ENCODE measurements around the gene SLX9.

SLX9 gene

DNA sequence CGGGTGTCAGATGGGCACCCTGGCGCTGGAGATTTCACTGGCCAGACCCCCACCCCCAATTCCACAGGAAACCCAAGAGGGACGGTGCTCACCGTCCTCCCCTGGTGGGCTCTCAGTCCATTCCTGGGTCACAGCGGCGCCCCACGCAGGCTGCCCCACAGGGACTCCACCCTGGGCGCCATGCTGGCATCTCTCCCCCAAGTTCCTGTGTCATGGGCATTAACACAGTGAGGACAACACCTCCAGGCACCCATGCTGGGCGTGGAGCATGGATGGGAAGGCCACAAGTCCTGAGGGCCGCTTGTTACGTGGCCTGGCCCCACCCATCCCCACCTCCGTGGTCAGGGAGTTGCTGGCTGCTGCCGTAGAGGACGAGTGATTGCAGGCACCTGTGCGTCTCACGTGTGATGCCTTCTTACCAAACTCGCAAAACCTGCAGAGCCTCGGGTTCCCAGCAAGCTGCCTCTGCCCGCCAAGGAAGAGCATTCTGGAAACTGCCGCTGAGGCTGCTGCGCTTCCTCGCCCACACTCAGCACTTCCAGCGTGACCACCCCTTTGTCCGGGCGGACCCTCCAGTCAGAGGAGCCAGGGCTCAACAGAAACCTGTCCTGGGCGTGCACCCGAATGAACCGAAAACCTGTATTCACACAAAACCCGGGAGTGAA is 60.3 kb downstream of the SLX9 start:
- no peak for DNase-seq (ENCODE audit: low read depth in 1 of 2, low spot score in 1 of 2)
- Histone ChIP-seq H3K4me3 (replicated peaks; ENCODE audit: insufficient read depth, low read length) (no peak overlapping the region), H3K27me3 (ENCODE audit: insufficient read depth, poor library complexity, severe bottlenecking) (no peaks in the 10 kb centered on the region), H3K27ac (replicated peaks) (no peak overlapping the region)
- no peak for TF ChIP-seq POLR2AphosphoS5 (IDR thresholded peaks at IDR 0.05; ENCODE audit: low read depth)
- TF ChIP-seq GABPA (IDR thresholded peaks at IDR 0.05; ENCODE audit: low read depth), result no peak
- TF ChIP-seq, protein P1, sequence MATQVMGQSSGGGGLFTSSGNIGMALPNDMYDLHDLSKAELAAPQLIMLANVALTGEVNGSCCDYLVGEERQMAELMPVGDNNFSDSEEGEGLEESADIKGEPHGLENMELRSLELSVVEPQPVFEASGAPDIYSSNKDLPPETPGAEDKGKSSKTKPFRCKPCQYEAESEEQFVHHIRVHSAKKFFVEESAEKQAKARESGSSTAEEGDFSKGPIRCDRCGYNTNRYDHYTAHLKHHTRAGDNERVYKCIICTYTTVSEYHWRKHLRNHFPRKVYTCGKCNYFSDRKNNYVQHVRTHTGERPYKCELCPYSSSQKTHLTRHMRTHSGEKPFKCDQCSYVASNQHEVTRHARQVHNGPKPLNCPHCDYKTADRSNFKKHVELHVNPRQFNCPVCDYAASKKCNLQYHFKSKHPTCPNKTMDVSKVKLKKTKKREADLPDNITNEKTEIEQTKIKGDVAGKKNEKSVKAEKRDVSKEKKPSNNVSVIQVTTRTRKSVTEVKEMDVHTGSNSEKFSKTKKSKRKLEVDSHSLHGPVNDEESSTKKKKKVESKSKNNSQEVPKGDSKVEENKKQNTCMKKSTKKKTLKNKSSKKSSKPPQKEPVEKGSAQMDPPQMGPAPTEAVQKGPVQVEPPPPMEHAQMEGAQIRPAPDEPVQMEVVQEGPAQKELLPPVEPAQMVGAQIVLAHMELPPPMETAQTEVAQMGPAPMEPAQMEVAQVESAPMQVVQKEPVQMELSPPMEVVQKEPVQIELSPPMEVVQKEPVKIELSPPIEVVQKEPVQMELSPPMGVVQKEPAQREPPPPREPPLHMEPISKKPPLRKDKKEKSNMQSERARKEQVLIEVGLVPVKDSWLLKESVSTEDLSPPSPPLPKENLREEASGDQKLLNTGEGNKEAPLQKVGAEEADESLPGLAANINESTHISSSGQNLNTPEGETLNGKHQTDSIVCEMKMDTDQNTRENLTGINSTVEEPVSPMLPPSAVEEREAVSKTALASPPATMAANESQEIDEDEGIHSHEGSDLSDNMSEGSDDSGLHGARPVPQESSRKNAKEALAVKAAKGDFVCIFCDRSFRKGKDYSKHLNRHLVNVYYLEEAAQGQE (IDR thresholded peaks at IDR 0.05; ENCODE audit: insufficient replicate concordance, low read depth), result no peak

DNA sequence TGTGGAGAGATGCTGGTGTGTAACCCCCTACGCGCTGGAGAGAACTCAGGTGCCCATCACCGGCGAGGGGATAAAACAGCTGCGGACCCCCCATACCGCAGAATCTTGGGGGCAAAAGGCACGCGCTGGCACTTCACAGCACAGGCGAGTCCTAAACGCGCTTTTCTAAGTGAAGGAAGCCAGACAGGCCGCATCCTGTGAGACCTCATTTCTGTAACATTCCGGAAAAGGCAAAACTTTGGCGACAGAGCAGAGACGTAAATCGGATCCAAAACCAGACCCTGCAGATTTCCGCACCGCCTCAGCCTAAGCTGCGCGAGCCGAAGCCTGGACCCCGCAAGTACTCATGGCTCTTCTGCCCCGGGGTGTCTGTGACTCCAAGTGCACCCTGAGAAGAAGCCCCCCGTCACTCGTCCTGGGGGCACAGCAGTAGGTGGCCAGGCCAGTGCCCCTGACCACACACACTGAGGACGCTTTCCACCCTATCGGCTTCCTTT is 60.9 kb downstream of the SLX9 start:
- no peak overlapping the region for H3K4me3 ChIP-seq (replicated peaks; ENCODE audit: insufficient read depth, low read length)
- no peak overlapping the region for H3K27ac ChIP-seq (replicated peaks)

DNA sequence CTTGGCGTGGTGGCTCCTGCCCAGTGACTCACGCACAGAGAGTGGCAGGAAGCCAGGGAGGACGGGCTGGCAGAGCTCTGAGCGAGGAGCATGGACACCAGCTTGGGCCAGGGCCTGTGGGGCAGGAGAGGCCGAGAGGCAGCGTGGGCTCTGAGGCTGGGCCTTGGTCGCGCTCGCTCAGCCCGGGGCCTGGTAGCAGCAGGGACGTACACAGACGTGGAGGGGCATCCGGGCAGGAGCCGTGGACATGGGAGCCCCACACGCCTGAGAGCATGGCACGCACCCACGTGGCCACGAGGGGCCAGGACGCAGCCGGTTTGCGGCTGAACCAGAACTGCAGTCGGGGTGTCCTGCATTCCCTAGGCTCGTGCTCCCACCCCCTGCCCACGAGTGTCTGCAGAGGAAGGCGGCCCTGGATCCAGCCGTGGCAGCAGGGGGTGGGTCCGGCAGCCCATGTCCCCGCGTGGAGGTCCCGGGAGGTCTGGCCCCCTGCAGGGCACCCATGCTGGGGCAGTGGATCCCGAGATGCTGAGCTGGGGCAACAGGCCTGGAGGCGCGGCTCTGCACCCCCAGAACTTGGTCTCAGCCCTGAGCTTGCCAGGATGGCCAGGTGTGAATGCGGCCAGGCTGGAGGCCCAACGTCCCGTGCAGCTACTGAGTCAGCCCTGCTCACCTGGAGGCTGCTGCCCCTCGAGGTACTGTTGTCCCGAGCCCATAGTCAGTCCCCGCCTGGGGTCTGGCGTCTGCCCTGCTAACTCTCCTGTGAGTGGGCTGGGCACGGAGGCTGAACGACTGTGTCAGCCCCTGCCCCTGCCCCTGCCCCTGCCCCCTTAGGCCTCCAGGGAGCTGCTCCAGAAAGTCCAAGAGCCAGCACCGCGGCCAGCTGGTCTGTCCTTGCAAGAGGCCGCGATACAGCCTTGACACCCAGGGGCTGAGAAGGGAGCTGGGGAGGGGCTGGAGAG is 61.6 kb downstream of the SLX9 start:
- no peak for DNase-seq (ENCODE audit: low read depth in 1 of 2, low spot score in 1 of 2)
- TF ChIP-seq GABPA (IDR thresholded peaks at IDR 0.05; ENCODE audit: low read depth), result no peak
- TF ChIP-seq, protein P2, sequence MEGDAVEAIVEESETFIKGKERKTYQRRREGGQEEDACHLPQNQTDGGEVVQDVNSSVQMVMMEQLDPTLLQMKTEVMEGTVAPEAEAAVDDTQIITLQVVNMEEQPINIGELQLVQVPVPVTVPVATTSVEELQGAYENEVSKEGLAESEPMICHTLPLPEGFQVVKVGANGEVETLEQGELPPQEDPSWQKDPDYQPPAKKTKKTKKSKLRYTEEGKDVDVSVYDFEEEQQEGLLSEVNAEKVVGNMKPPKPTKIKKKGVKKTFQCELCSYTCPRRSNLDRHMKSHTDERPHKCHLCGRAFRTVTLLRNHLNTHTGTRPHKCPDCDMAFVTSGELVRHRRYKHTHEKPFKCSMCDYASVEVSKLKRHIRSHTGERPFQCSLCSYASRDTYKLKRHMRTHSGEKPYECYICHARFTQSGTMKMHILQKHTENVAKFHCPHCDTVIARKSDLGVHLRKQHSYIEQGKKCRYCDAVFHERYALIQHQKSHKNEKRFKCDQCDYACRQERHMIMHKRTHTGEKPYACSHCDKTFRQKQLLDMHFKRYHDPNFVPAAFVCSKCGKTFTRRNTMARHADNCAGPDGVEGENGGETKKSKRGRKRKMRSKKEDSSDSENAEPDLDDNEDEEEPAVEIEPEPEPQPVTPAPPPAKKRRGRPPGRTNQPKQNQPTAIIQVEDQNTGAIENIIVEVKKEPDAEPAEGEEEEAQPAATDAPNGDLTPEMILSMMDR (IDR thresholded peaks at IDR 0.05; ENCODE audit: insufficient read depth, low read length), result no peak
- no peak for TF ChIP-seq SPI1 (IDR thresholded peaks at IDR 0.05; ENCODE audit: borderline replicate concordance, low read depth)
- TF ChIP-seq POLR2AphosphoS5 (IDR thresholded peaks at IDR 0.05; ENCODE audit: low read depth), result no peak
- TF ChIP-seq, protein P1 (IDR thresholded peaks at IDR 0.05; ENCODE audit: insufficient replicate concordance, low read depth), result no peak
- no peak overlapping the region for H3K4me3 ChIP-seq (replicated peaks; ENCODE audit: insufficient read depth, low read length)
- no peak overlapping the region for H3K27ac ChIP-seq (replicated peaks)
- peaks cover 5% of the 10 kb centered on the region for H3K27me3 ChIP-seq (ENCODE audit: insufficient read depth, poor library complexity, severe bottlenecking)

More for the DNA sequence above, 60.9 kb downstream of the SLX9 start:
- DNase-seq (ENCODE audit: low read depth in 1 of 2, low spot score in 1 of 2), result no peak
- peaks cover under 1% of the 10 kb centered on the region for H3K27me3 ChIP-seq (ENCODE audit: insufficient read depth, poor library complexity, severe bottlenecking)
- TF ChIP-seq GABPA (IDR thresholded peaks at IDR 0.05; ENCODE audit: low read depth) (no peak), POLR2AphosphoS5 (IDR thresholded peaks at IDR 0.05; ENCODE audit: low read depth) (no peak), SPI1 (IDR thresholded peaks at IDR 0.05; ENCODE audit: borderline replicate concordance, low read depth) (no peak)
- TF ChIP-seq, protein P1 (IDR thresholded peaks at IDR 0.05; ENCODE audit: insufficient replicate concordance, low read depth), result no peak
- TF ChIP-seq, protein P2 (IDR thresholded peaks at IDR 0.05; ENCODE audit: insufficient read depth, low read length), result no peak

All from HL-60 (cell line).